C4-2B (cell line): Measurements from ENCODE around the gene SUPT5H.

Experiments used
- CTCF ChIP-seq: fragments of 450-650 bp; conservative IDR thresholded peaks from 2 replicates; pipeline ENCODE4 v1.5.1; 2017; ENCODE audit warnings: mild to moderate bottlenecking
- ZFX ChIP-seq: fragments of 450-650 bp; IDR thresholded peaks from 2 replicates; pipeline ENCODE4 v1.6.1; 2017

- TF ChIP-seq CTCF: no peak
- no peak for TF ChIP-seq ZFX
These were observed 23.7 kb downstream of the SUPT5H start for GRCh38 chr19:39469036-39469435.
